Stimulated activated CD8-positive, alpha-beta memory T cell treated with anti-CD3 and anti-CD28 coated beads, Interleukin-4, amount 100 ng/mL, for 48 hours (primary cell): ENCODE measurements around the gene SEMA5B.

Experiments
- DNase-seq: peaks from one replicate; pipeline ENCODE4 v3.0.0-alpha.2; 2020

The SEMA5B gene

GRCh38 chr3:123027292-123028232 lies at the start of gene SEMA5B:
Gene SEMA5B (minus strand): TSS chr3:123027763. CDS start chr3:122961263, 66,500 bp downstream.
- peak; percentile 40 for DNase-seq

- no peak for DNase-seq
Measured at GRCh38 chr3:123076496-123077418, 49.2 kb upstream of the SEMA5B start.

- no peak for DNase-seq
Measured at GRCh38 chr3:123076112-123076495, 48.5 kb upstream of the SEMA5B start.

- DNase-seq: no peak
Measured at GRCh38 chr3:123075359-123075758, 47.8 kb upstream of the SEMA5B start.

GRCh38 chr3:123072564-123072963 lies 45.0 kb upstream of the SEMA5B start:
- no peak for DNase-seq

- no peak for DNase-seq
Measured at GRCh38 chr3:123072152-123072551, 44.6 kb upstream of the SEMA5B start.

GRCh38 chr3:123071581-123071980 lies 44.0 kb upstream of the SEMA5B start:
- no peak for DNase-seq

GRCh38 chr3:123071146-123071545 lies 43.6 kb upstream of the SEMA5B start:
- DNase-seq: no peak

GRCh38 chr3:123070510-123070909 lies 42.9 kb upstream of the SEMA5B start:
- DNase-seq: no peak

GRCh38 chr3:123068601-123069381 lies 41.2 kb upstream of the SEMA5B start:
- no peak for DNase-seq

GRCh38 chr3:123067689-123068600 lies 40.4 kb upstream of the SEMA5B start:
- DNase-seq: no peak

- peak; percentile 86 for DNase-seq
Measured at GRCh38 chr3:123066896-123067688, 39.5 kb upstream of the SEMA5B start, which contains the start of gene PDIA5. Gene PDIA5 (plus strand): TSS chr3:123067025. CDS start chr3:123067165, 140 bp downstream.

- DNase-seq: no peak
Measured at GRCh38 chr3:123066599-123066895, 39.0 kb upstream of the SEMA5B start.

GRCh38 chr3:123064914-123065313 lies 37.4 kb upstream of the SEMA5B start:
- no peak for DNase-seq

GRCh38 chr3:123064506-123064905 lies 36.9 kb upstream of the SEMA5B start:
- DNase-seq: no peak

- no peak for DNase-seq
Measured at GRCh38 chr3:123063034-123063433, 35.5 kb upstream of the SEMA5B start.

GRCh38 chr3:123061856-123062255 lies 34.3 kb upstream of the SEMA5B start:
- no peak for DNase-seq

GRCh38 chr3:123060054-123060453 lies 32.5 kb upstream of the SEMA5B start:
- DNase-seq: no peak

- DNase-seq: no peak
Measured at GRCh38 chr3:123058505-123058904, 30.9 kb upstream of the SEMA5B start.

GRCh38 chr3:123055352-123055751 lies 27.8 kb upstream of the SEMA5B start:
- no peak for DNase-seq

- DNase-seq: no peak
Measured at GRCh38 chr3:123054931-123055330, 27.4 kb upstream of the SEMA5B start.
